Measurements from ENCODE around the gene SLC23A3. TPM values are rescaled to one million over a fixed set of nuclear protein-coding genes. Genes with fewer than 3 reads are reported as not detected.

The SLC23A3 gene
- total RNA-seq, 4 donors from 2014 or later = 0.21 to 0.98 (median 0.30) TPM; not detected in 1

- Histone ChIP-seq H3K36me3 (peaks cover 0 to 8% (median 0%) of the 10 kb centered on the region in 3 donors), H3K27me3 (no peaks in the 10 kb centered on the region), H3K27ac (no peak overlapping the region), H3K9me3 (no peaks in the 10 kb centered on the region), H3K4me3 (no peak overlapping the region), H3K4me1 (peaks cover 0 to 16% (median 0%) of the 10 kb centered on the region in 4 donors)
- 85 to 86% methylated on average over 9 of the region's 9 CpGs for WGBS, 2 donors
- DNase-seq (ENCODE audit: low spot score in 2 of 2) = no peak
- no peak for TF ChIP-seq EP300 (IDR thresholded peaks at IDR 0.05)
- TF ChIP-seq POLR2A (IDR thresholded peaks at IDR 0.05) = no peak
- no peak for TF ChIP-seq CTCF (IDR thresholded peaks at IDR 0.05)
Measured at GRCh38 chr2:219112651-219113338, 57.0 kb downstream of the SLC23A3 start.

- Histone ChIP-seq H3K36me3 (peaks cover 0 to 6% (median 0%) of the 10 kb centered on the region in 3 donors), H3K9me3 (no peaks in the 10 kb centered on the region), H3K4me3 (no peak overlapping the region), H3K27ac (no peak overlapping the region), H3K27me3 (no peaks in the 10 kb centered on the region), H3K4me1 (peaks cover 0 to 20% (median 0%) of the 10 kb centered on the region in 4 donors)
- WGBS, 2 donors = 88 to 93% methylated on average over 2 of the region's 2 CpGs
- no peak for TF ChIP-seq CTCF (IDR thresholded peaks at IDR 0.05)
- no peak for TF ChIP-seq EP300 (IDR thresholded peaks at IDR 0.05)
- TF ChIP-seq POLR2A (IDR thresholded peaks at IDR 0.05) = no peak
- no peak for DNase-seq (ENCODE audit: low spot score in 2 of 2)
Measured at GRCh38 chr2:219112062-219112406, 57.8 kb downstream of the SLC23A3 start.

Other genes starting within 250 kb of the SLC23A3 start
- not detected for gene CDK5R2, start 210.4 kb downstream of the SLC23A3 start, total RNA-seq
- not detected for gene FEV, start 184.8 kb downstream of the SLC23A3 start, total RNA-seq
- not detected for gene CRYBA2, start 176.6 kb downstream of the SLC23A3 start, total RNA-seq
- gene CFAP65, start 128.5 kb downstream of the SLC23A3 start, total RNA-seq = not detected
- gene IHH, start 109.1 kb downstream of the SLC23A3 start, total RNA-seq = under 1 TPM in 1 of 4 donors, not detected in 3; 0.63 TPM
- gene NHEJ1, start 9.2 kb downstream of the SLC23A3 start, total RNA-seq = 10 to 100 TPM; 12.9 to 27.4 (median 17.6) TPM
- 10 to 100 TPM; 38.8 to 51.3 (median 49.4) TPM for gene CNPPD1, start 6.9 kb upstream of the SLC23A3 start, total RNA-seq
- 10 to 100 TPM; 45.8 to 59.4 (median 54.3) TPM for gene RETREG2, start 8.2 kb upstream of the SLC23A3 start, total RNA-seq
- 10 to 100 TPM; 30.3 to 58.8 (median 50.5) TPM for gene ZFAND2B, start 36.8 kb upstream of the SLC23A3 start, total RNA-seq
- gene ABCB6, start 48.9 kb upstream of the SLC23A3 start, total RNA-seq = 10 to 100 TPM; 22.7 to 43.2 (median 36.1) TPM
- 10 to 100 TPM; 23.4 to 40.0 (median 30.5) TPM for gene ATG9A, start 59.6 kb upstream of the SLC23A3 start, total RNA-seq
- 100 to 1,000 TPM in 2 of 4 donors, 10 to 100 TPM in 2; 84.5 to 106 (median 97.6) TPM for gene ANKZF1, start 59.8 kb upstream of the SLC23A3 start, total RNA-seq
- gene GLB1L, start 75.4 kb upstream of the SLC23A3 start, total RNA-seq = 10 to 100 TPM in 2 of 4 donors, 1 to 10 TPM in 2; 6.7 to 13.1 (median 9.6) TPM
- gene STK16, start 75.5 kb upstream of the SLC23A3 start, total RNA-seq = 10 to 100 TPM in 3 of 4 donors, 1 to 10 TPM in 1; 9.6 to 17.7 (median 15.3) TPM
- not detected for gene TUBA4B, start 83.2 kb upstream of the SLC23A3 start, total RNA-seq
- 10 to 100 TPM in 1 of 4 donors, 1 to 10 TPM in 3; 8.0 to 24.6 (median 9.4) TPM for gene TUBA4A, start 83.9 kb upstream of the SLC23A3 start, total RNA-seq
- 100 to 1,000 TPM in 3 of 4 donors, 10 to 100 TPM in 1; 95.7 to 106 (median 102) TPM for gene DNAJB2, start 109.3 kb upstream of the SLC23A3 start, total RNA-seq
- gene PTPRN, start 139.4 kb upstream of the SLC23A3 start, total RNA-seq = not detected
- gene RESP18, start 162.7 kb upstream of the SLC23A3 start, total RNA-seq = not detected
- gene DNPEP, start 217.9 kb upstream of the SLC23A3 start, total RNA-seq = 10 to 100 TPM; 35.2 to 88.1 (median 52.6) TPM
- gene DES, start 248.3 kb upstream of the SLC23A3 start, total RNA-seq = 10 to 100 TPM; 20.7 to 50.4 (median 25.0) TPM